Sigmoid colon (tissue), 7 donors: ENCODE results near the gene ETFBKMT. TPM values are rescaled to one million over a fixed set of nuclear protein-coding genes. Genes with fewer than 3 reads are reported as not detected.
"Not testable (repeated sequence)": the region's sequence is repeated elsewhere in the genome, so short reads cannot be mapped to it uniquely, and the experiment has no call there.

Experiments
- DNase-seq: peaks from one replicate; pipeline ENCODE4 v3.0.0-alpha.2; 2019
- H3K27ac ChIP-seq, 4 donors: fragments of 200-600 bp; sonication (generic); one replicate each; pipeline ENCODE4 v1.5.1; 2016 to 2019; ENCODE audit warnings: mild to moderate bottlenecking in 1 of 4
- H3K27me3 ChIP-seq, 3 donors: fragments of 200-600 bp; sonication (generic); one replicate each; pipeline ENCODE4 v1.5.1; 2019; ENCODE audit warnings: mild to moderate bottlenecking in 1 of 3
- H3K36me3 ChIP-seq, 4 donors: fragments of 200-600 bp; sonication (generic); one replicate each; pipeline ENCODE4 v1.5.1; 2016 to 2019
- H3K4me1 ChIP-seq, 4 donors: fragments of 200-600 bp; sonication (generic); one replicate each; pipeline ENCODE4 v1.5.1; 2017 to 2019
- H3K4me3 ChIP-seq, 4 donors: fragments of 200-600 bp; sonication (generic); one replicate each; pipeline ENCODE4 v1.5.1; 2017 to 2019; ENCODE audit warnings: mild to moderate bottlenecking in 2 of 4, moderate library complexity in 1 of 4
- H3K9me3 ChIP-seq, 4 donors: fragments of 200-600 bp in 3 of 4; sonication (generic) in 3 of 4; one replicate each; pipeline versions ENCODE4 v1.5.1 to v1.6.1; 2013 to 2019
- CTCF ChIP-seq, 4 experiments: fragments of 450-650 bp in 3 of 4; fragments of 200-600 bp in 1 of 4; IDR thresholded peaks; one replicate each; pipeline ENCODE4 v1.5.1; 2016 to 2019; ENCODE audit warnings: antibody characterized with exemption in 4 of 4, mild to moderate bottlenecking in 3 of 4, moderate library complexity in 2 of 4
- EP300 ChIP-seq, 4 donors: sonication (generic); formaldehyde crosslinking; IDR thresholded peaks; one replicate each; pipeline ENCODE4 v1.6.1; 2017; ENCODE audit warnings: antibody characterized with exemption in 4 of 4
- POLR2A ChIP-seq, 2 donors: fragments of 450-650 bp; IDR thresholded peaks; one replicate each; pipeline ENCODE4 v1.6.1; 2016; ENCODE audit warnings: antibody characterized with exemption in 2 of 2, mild to moderate bottlenecking in 2 of 2, moderate library complexity in 2 of 2
- POLR2AphosphoS5 ChIP-seq, 4 donors: sonication (generic); formaldehyde crosslinking; IDR thresholded peaks; one replicate each; pipeline ENCODE4 v1.6.1; 2017; ENCODE audit warnings: antibody characterized with exemption in 4 of 4
- WGBS, 2 donors: extraction: QIAGEN DNeasy Blood & Tissue Kit; methylation state at CpG; one replicate each; pipeline ENCODE4 v1.1.7; 2013; 5-methylcytosine and 5-hydroxymethylcytosine counted together
- intact Hi-C: fragments of 100-400 bp; cut with DNase I; formaldehyde crosslinking; loops from one replicate; pipeline ENCODE4 v1.15.1; 2023
- polyA plus RNA-seq, 3 donors: library from polyadenylated mRNA; stranded (reverse); fragments of 200-250 nt; gene quantifications; one replicate each; pipeline ENCODE4 v1.2.3, GENCODE V29; 2013
- total RNA-seq, 4 donors: library from RNA; depleted of rRNA; stranded (reverse); fragments of >200 nt; gene quantifications; one replicate each; pipeline ENCODE4 v1.1.0, GENCODE V29; 2016
- donor health status: healthy with polysubstance abuse.
- donor health status: Bipolar disorder and iron deficiency.
- donor health status: healthy.

The ETFBKMT gene
- total and polyA plus RNA-seq, 7 donors = 1.2 to 4.4 (median 2.5) TPM

GRCh38 chr12:31682136-31682962 is 22.9 kb downstream of the ETFBKMT start:
- Histone ChIP-seq H3K4me3 (no peak overlapping the region), H3K27ac (no peak overlapping the region)

GRCh38 chr12:31685801-31686200 is 26.3 kb downstream of the ETFBKMT start:
- intact Hi-C loops = no loop called here
- TF ChIP-seq CTCF (IDR thresholded peaks at IDR 0.05) (no peak), POLR2A (IDR thresholded peaks at IDR 0.05) (no peak), EP300 (IDR thresholded peaks at IDR 0.05) (no peak), POLR2AphosphoS5 (IDR thresholded peaks at IDR 0.05) (no peak)
- 86 to 98% methylated on average over 3 of the region's 3 CpGs for WGBS, 2 donors

More at GRCh38 chr12:31682136-31682962, 22.9 kb downstream of the ETFBKMT start:
- H3K9me3 ChIP-seq = peaks cover 0 to 13% (median 1%) of the 10 kb centered on the region in 4 donors
- no peaks in the 10 kb centered on the region for H3K4me1 ChIP-seq
- TF ChIP-seq EP300 (IDR thresholded peaks at IDR 0.05) (no peak), CTCF (IDR thresholded peaks at IDR 0.05) (peak in 2 of 4 experiments; percentile 30 to 31)
- 62 to 64% methylated on average over 10 of the region's 10 CpGs for WGBS, 2 donors
- intact Hi-C loops = no loop called here
- H3K27me3 ChIP-seq = no peaks in the 10 kb centered on the region
- H3K36me3 ChIP-seq = peaks cover 0 to 29% (median 0%) of the 10 kb centered on the region in 4 donors
- no peak for DNase-seq

GRCh38 chr12:31687101-31687527 is 27.6 kb downstream of the ETFBKMT start:
- TF ChIP-seq POLR2AphosphoS5 (IDR thresholded peaks at IDR 0.05) (no peak), EP300 (IDR thresholded peaks at IDR 0.05) (no peak), CTCF (IDR thresholded peaks at IDR 0.05) (no peak), POLR2A (IDR thresholded peaks at IDR 0.05) (no peak)
- Histone ChIP-seq H3K4me3 (no peak overlapping the region), H3K27ac (no peak overlapping the region), H3K27me3 (no peaks in the 10 kb centered on the region), H3K9me3 (peaks cover 0 to 13% (median 1%) of the 10 kb centered on the region in 4 donors), H3K36me3 (peaks cover 0 to 44% (median 10%) of the 10 kb centered on the region in 4 donors), H3K4me1 (no peaks in the 10 kb centered on the region)
- DNase-seq = no peak
- intact Hi-C loops = no loop called here
- WGBS, 2 donors = 70 to 90% methylated on average over 3 of the region's 3 CpGs

More at GRCh38 chr12:31685801-31686200, 26.3 kb downstream of the ETFBKMT start:
- H3K27me3 ChIP-seq = no peaks in the 10 kb centered on the region
- no peak overlapping the region for H3K4me3 ChIP-seq
- no peaks in the 10 kb centered on the region for H3K4me1 ChIP-seq
- H3K27ac ChIP-seq = no peak overlapping the region
- H3K9me3 ChIP-seq = peaks cover 0 to 13% (median 1%) of the 10 kb centered on the region in 4 donors
- DNase-seq = no peak
- peaks cover 0 to 44% (median 9%) of the 10 kb centered on the region in 4 donors for H3K36me3 ChIP-seq

- intact Hi-C loops, H3K4me1 ChIP-seq, H3K27ac ChIP-seq, H3K4me3 ChIP-seq, H3K27me3 ChIP-seq, H3K9me3 ChIP-seq, DNase-seq: not testable (repeated sequence)
- 96 to 98% methylated on average over 3 of the region's 3 CpGs for WGBS, 2 donors
- H3K36me3 ChIP-seq = peaks cover 0 to 35% (median 10%) of the 10 kb centered on the region in 4 donors
Observed at GRCh38 chr12:31689921-31690320, 30.4 kb downstream of the ETFBKMT start.

- H3K36me3 ChIP-seq = peaks cover 0 to 38% (median 0%) of the 10 kb centered on the region in 4 donors
- DNase-seq = no peak
- H3K27ac ChIP-seq = no peak overlapping the region
- no peak overlapping the region for H3K4me3 ChIP-seq
- no peaks in the 10 kb centered on the region for H3K4me1 ChIP-seq
- H3K27me3 ChIP-seq = no peaks in the 10 kb centered on the region
- TF ChIP-seq POLR2AphosphoS5 (IDR thresholded peaks at IDR 0.05) = no peak
- intact Hi-C loops = no loop called here
- no peaks in the 10 kb centered on the region for H3K9me3 ChIP-seq
Observed at GRCh38 chr12:31702047-31702446, 42.6 kb downstream of the ETFBKMT start.
